Lung (tissue), 12 donors: Measurements from ENCODE around the gene RAP1B. TPM values are rescaled to one million over a fixed set of nuclear protein-coding genes. Genes with fewer than 3 reads are reported as not detected.

Experiments used
- ATAC-seq: fragments of 200-7000 bp; cut with Tn5 transposase; one replicate; pipeline ENCODE4 v1.9.1; 2020; ENCODE audit warnings: moderate number of reproducible peaks; ENCODE audit not compliant: insufficient read depth, low FRiP score
- DNase-seq, 3 donors: peaks; one replicate each; pipeline ENCODE4 v3.0.0-alpha.2; 2013 to 2017
- H3K27ac ChIP-seq, 2 donors: one replicate each; pipeline ENCODE4 v1.5.1; 2013; ENCODE audit warnings: mild to moderate bottlenecking in 2 of 2, moderate library complexity in 2 of 2, control low read depth in 1 of 2, inconsistent platforms in 1 of 2, low read depth in 1 of 2, low read length in 1 of 2
- H3K27me3 ChIP-seq, 3 donors: one replicate each; pipeline ENCODE4 v1.5.1; 2013; ENCODE audit warnings: low read length in 2 of 3; ENCODE audit not compliant: control insufficient read depth in 3 of 3, insufficient read depth in 3 of 3
- H3K36me3 ChIP-seq, 4 donors: one replicate each; pipeline ENCODE4 v1.5.1; 2013; ENCODE audit warnings: low read length in 4 of 4, mild to moderate bottlenecking in 1 of 4, moderate library complexity in 1 of 4; ENCODE audit not compliant: control insufficient read depth in 4 of 4, insufficient read depth in 4 of 4
- H3K4me1 ChIP-seq, 5 donors: one replicate each; pipeline ENCODE4 v1.5.1; 2013; ENCODE audit warnings: low read length in 5 of 5, mild to moderate bottlenecking in 2 of 5, moderate library complexity in 1 of 5; ENCODE audit not compliant: control insufficient read depth in 5 of 5, insufficient read depth in 5 of 5
- H3K4me3 ChIP-seq: one replicate; pipeline ENCODE4 v1.5.1; 2013; ENCODE audit warnings: mild to moderate bottlenecking, control low read depth, moderate library complexity
- H3K9ac ChIP-seq, 2 donors: one replicate each; pipeline ENCODE4 v1.5.1; 2013; ENCODE audit warnings: low read length in 2 of 2, control low read depth in 1 of 2; ENCODE audit not compliant: insufficient read depth in 1 of 2
- H3K9me3 ChIP-seq, 4 donors: one replicate each; pipeline ENCODE4 v1.5.1; 2013; ENCODE audit warnings: low read length in 3 of 4, mild to moderate bottlenecking in 1 of 4, moderate library complexity in 1 of 4; ENCODE audit not compliant: control insufficient read depth in 4 of 4, insufficient read depth in 3 of 4
- CTCF ChIP-seq: IDR thresholded peaks from 2 replicates; pipeline ENCODE4 v1.5.1; 2012; ENCODE audit warnings: mild to moderate bottlenecking; ENCODE audit errors: control extremely low read depth, extremely low read depth
- WGBS, 2 donors: extraction: QIAGEN DNeasy Blood & Tissue Kit; methylation state at CpG; one replicate each; pipeline ENCODE4 v1.1.7; 2013; 5-methylcytosine and 5-hydroxymethylcytosine counted together
- polyA plus RNA-seq, 2 donors: library from polyadenylated mRNA; stranded (reverse); fragments of 200-250 nt; gene quantifications; one replicate each; pipeline ENCODE4 v1.2.1, GENCODE V29; 2013
- total RNA-seq, 2 donors: library from RNA; depleted of rRNA in 1 of 2; stranded (reverse); fragments of >200 nt in 1 of 2; gene quantifications; one replicate each; pipeline ENCODE4 v1.2.1, GENCODE V29; 2014 to 2021
- donor health status: control.
- donor health status: control.
- donor health status: Bipolar disorder and iron deficiency.
- donor health status: healthy.
- donor health status: DM: yes; HTN: yes; CAD: no.

Gene RAP1B
- total and polyA plus RNA-seq, 4 donors, result 79.1 to 285 (median 172) TPM

- no peak for TF ChIP-seq CTCF
- ATAC-seq (no peak), DNase-seq (no peak)
- H3K9me3 ChIP-seq, result no peaks in the 10 kb centered on the region
- H3K27me3 ChIP-seq, result no peaks in the 10 kb centered on the region
- H3K4me3 ChIP-seq, result no peak overlapping the region
- H3K27ac ChIP-seq, result peak overlapping the region in 1 of 2 donors; percentile 21
- peaks cover 0 to 38% (median 17%) of the 10 kb centered on the region in 5 donors for H3K4me1 ChIP-seq
- H3K36me3 ChIP-seq, result peaks cover 0 to 5% (median 0%) of the 10 kb centered on the region in 4 donors
- no peak overlapping the region for H3K9ac ChIP-seq
Observed at GRCh38 chr12:68621472-68622081, 10.9 kb downstream of the RAP1B start.

- no peak for TF ChIP-seq CTCF
- Histone ChIP-seq H3K9ac (no peak overlapping the region), H3K9me3 (no peaks in the 10 kb centered on the region), H3K27me3 (no peaks in the 10 kb centered on the region), H3K4me1 (peaks cover 0 to 36% (median 15%) of the 10 kb centered on the region in 5 donors), H3K36me3 (peaks cover 3 to 5% (median 3%) of the 10 kb centered on the region in 4 donors), H3K4me3 (no peak overlapping the region), H3K27ac (peak overlapping the region in 1 of 2 donors; percentile 45)
- DNase-seq, result no peak
- WGBS, 2 donors, result 67 to 71% methylated on average over 1 of the region's 1 CpG
- ATAC-seq, result no peak
Observed at GRCh38 chr12:68622250-68622649, 11.6 kb downstream of the RAP1B start.

GRCh38 chr12:68623059-68623458, 12.4 kb downstream of the RAP1B start:
- DNase-seq (no peak), ATAC-seq (no peak)
- Histone ChIP-seq H3K9ac (no peak overlapping the region), H3K36me3 (peaks cover 3 to 11% (median 7%) of the 10 kb centered on the region in 4 donors), H3K4me1 (peaks cover 0 to 30% (median 11%) of the 10 kb centered on the region in 5 donors), H3K27ac (no peak overlapping the region), H3K9me3 (peaks cover 0 to 4% (median 0%) of the 10 kb centered on the region in 4 donors), H3K4me3 (no peak overlapping the region), H3K27me3 (no peaks in the 10 kb centered on the region)
- no peak for TF ChIP-seq CTCF

GRCh38 chr12:68623984-68624383, 13.3 kb downstream of the RAP1B start:
- H3K9ac ChIP-seq, result no peak overlapping the region
- no peak overlapping the region for H3K4me3 ChIP-seq
- TF ChIP-seq CTCF, result no peak
- no peak for ATAC-seq
- H3K9me3 ChIP-seq, result peaks cover 0 to 4% (median 0%) of the 10 kb centered on the region in 4 donors
- H3K27ac ChIP-seq, result no peak overlapping the region
- no peak for DNase-seq
- H3K27me3 ChIP-seq, result no peaks in the 10 kb centered on the region
- peaks cover 0 to 29% (median 8%) of the 10 kb centered on the region in 5 donors for H3K4me1 ChIP-seq
- WGBS, 2 donors, result 91 to 100% methylated on average over 1 of the region's 1 CpG
- peaks cover 3 to 12% (median 8%) of the 10 kb centered on the region in 4 donors for H3K36me3 ChIP-seq
